SK-N-MC (cell line): Measurements from ENCODE around the gene LCE7A.

ENCODE experiments used
- DNase-seq: peaks from one replicate; pipeline ENCODE4 v3.0.0-alpha.2; 2011; ENCODE audit warnings: low read depth, low spot score
- H3K27ac ChIP-seq: fragments of 200-600 bp; sonication (generic); 2 replicates; pipeline ENCODE4 v1.5.1; 2016; ENCODE audit warnings: mixed run types
- H3K36me3 ChIP-seq: fragments of 200-600 bp; sonication (generic); 2 replicates; pipeline ENCODE4 v1.6.1; 2017; ENCODE audit warnings: antibody characterized with exemption, low read length, mixed read lengths; ENCODE audit not compliant: insufficient read depth
- H3K4me3 ChIP-seq: fragments of 200-600 bp; sonication (generic); 2 replicates; pipeline ENCODE4 v1.5.1; 2016
- H3K9ac ChIP-seq: fragments of 200-600 bp; sonication (generic); 2 replicates; pipeline ENCODE4 v1.8.0; 2017; ENCODE audit warnings: mixed run types, mixed read lengths; ENCODE audit not compliant: insufficient read length
- H3K9me3 ChIP-seq: fragments of 200-600 bp; sonication (generic); 2 replicates; pipeline ENCODE4 v1.6.1; 2017; ENCODE audit warnings: low read depth, mild to moderate bottlenecking, antibody characterized with exemption, low read length, moderate library complexity, mixed read lengths
- EZH2 ChIP-seq: fragments of 200-600 bp; sonication (generic); IDR thresholded peaks from one replicate; pipeline ENCODE4 v1.6.1; 2017; ENCODE audit warnings: antibody characterized with exemption
- FOXP2 ChIP-seq: optimal IDR thresholded peaks from 2 replicates; pipeline ENCODE3; 2011; ENCODE audit warnings: mild to moderate bottlenecking, moderate library complexity; ENCODE audit not compliant: insufficient read depth; ENCODE audit errors: extremely low read length, control extremely low read depth
- POLR2AphosphoS5 ChIP-seq: IDR thresholded peaks from 2 replicates; pipeline ENCODE4 v1.6.1; 2012; ENCODE audit warnings: mild to moderate bottlenecking, low read depth, low read length, borderline replicate concordance

The LCE7A gene

GRCh38 chr1:152871731-152872126, 11.9 kb downstream of the LCE7A start:
- DNase-seq: no peak
- Histone ChIP-seq H3K9me3 (no peaks in the 10 kb centered on the region), H3K9ac (no peak overlapping the region), H3K27ac (no peak overlapping the region), H3K36me3 (no peaks in the 10 kb centered on the region), H3K4me3 (no peak overlapping the region)
- no peak for TF ChIP-seq POLR2AphosphoS5
- no peak for TF ChIP-seq FOXP2
- no peak for TF ChIP-seq EZH2

GRCh38 chr1:152873495-152873894, 13.7 kb downstream of the LCE7A start:
- Histone ChIP-seq H3K36me3 (no peaks in the 10 kb centered on the region), H3K9ac (no peak overlapping the region), H3K9me3 (no peaks in the 10 kb centered on the region), H3K27ac (no peak overlapping the region), H3K4me3 (no peak overlapping the region)
- TF ChIP-seq FOXP2: no peak
- no peak for TF ChIP-seq EZH2
- TF ChIP-seq POLR2AphosphoS5: no peak
- DNase-seq: no peak

GRCh38 chr1:152876827-152877226, 17.0 kb downstream of the LCE7A start:
- no peak for DNase-seq
- TF ChIP-seq POLR2AphosphoS5 (no peak), FOXP2 (no peak), EZH2 (no peak)
- Histone ChIP-seq H3K27ac (no peak overlapping the region), H3K9ac (no peak overlapping the region), H3K36me3 (no peaks in the 10 kb centered on the region), H3K4me3 (no peak overlapping the region), H3K9me3 (no peaks in the 10 kb centered on the region)

- TF ChIP-seq POLR2AphosphoS5: no peak
- TF ChIP-seq FOXP2: no peak
- no peak for TF ChIP-seq EZH2
- no peak for DNase-seq
- H3K36me3 ChIP-seq: no peaks in the 10 kb centered on the region
- H3K4me3 ChIP-seq: no peak within 1 kb of the TSS
- H3K9me3 ChIP-seq: no peaks in the 10 kb centered on the region
- no peak within 1 kb of the TSS for H3K9ac ChIP-seq
- no peak within 1 kb of the TSS for H3K27ac ChIP-seq
These were observed 18.2 kb downstream of the LCE7A start, which contains the start of gene SMCP for GRCh38 chr1:152878042-152878441. Gene SMCP (plus strand): TSS chr1:152878322. CDS start chr1:152884423, 6,101 bp downstream.

GRCh38 chr1:152879559-152880198, 19.9 kb downstream of the LCE7A start:
- Histone ChIP-seq H3K9ac (no peak overlapping the region), H3K4me3 (no peak overlapping the region), H3K27ac (no peak overlapping the region), H3K9me3 (no peaks in the 10 kb centered on the region), H3K36me3 (no peaks in the 10 kb centered on the region)
- TF ChIP-seq EZH2: no peak
- TF ChIP-seq FOXP2: no peak
- no peak for TF ChIP-seq POLR2AphosphoS5
- no peak for DNase-seq

- Histone ChIP-seq H3K36me3 (no peaks in the 10 kb centered on the region), H3K9ac (no peak overlapping the region), H3K27ac (no peak overlapping the region), H3K9me3 (no peaks in the 10 kb centered on the region), H3K4me3 (no peak overlapping the region)
- no peak for TF ChIP-seq FOXP2
- TF ChIP-seq EZH2: no peak
- no peak for TF ChIP-seq POLR2AphosphoS5
- no peak for DNase-seq
These were observed 20.5 kb downstream of the LCE7A start for GRCh38 chr1:152880316-152880715.

- H3K4me3 ChIP-seq: no peak overlapping the region
- TF ChIP-seq FOXP2 (no peak), POLR2AphosphoS5 (no peak), EZH2 (no peak)
- no peak overlapping the region for H3K27ac ChIP-seq
- H3K36me3 ChIP-seq: no peaks in the 10 kb centered on the region
- H3K9ac ChIP-seq: no peak overlapping the region
- H3K9me3 ChIP-seq: no peaks in the 10 kb centered on the region
- DNase-seq: no peak
These were observed 21.1 kb downstream of the LCE7A start for GRCh38 chr1:152880907-152881306.

GRCh38 chr1:152884085-152884484, 24.3 kb downstream of the LCE7A start:
- DNase-seq: no peak
- Histone ChIP-seq H3K36me3 (no peaks in the 10 kb centered on the region), H3K4me3 (no peak overlapping the region), H3K9ac (no peak overlapping the region), H3K27ac (no peak overlapping the region), H3K9me3 (no peaks in the 10 kb centered on the region)
- TF ChIP-seq FOXP2 (no peak), EZH2 (no peak), POLR2AphosphoS5 (no peak)

- H3K4me3 ChIP-seq: no peak overlapping the region
- DNase-seq: no peak
- no peaks in the 10 kb centered on the region for H3K36me3 ChIP-seq
- TF ChIP-seq FOXP2 (no peak), EZH2 (no peak), POLR2AphosphoS5 (no peak)
- no peak overlapping the region for H3K27ac ChIP-seq
- no peak overlapping the region for H3K9ac ChIP-seq
- no peaks in the 10 kb centered on the region for H3K9me3 ChIP-seq
These were observed 24.7 kb downstream of the LCE7A start for GRCh38 chr1:152884506-152884905.
